ENCODE results near the gene PRKCZ.

The PRKCZ gene

GRCh38 chr1:2210084-2210653 is 160.0 kb downstream of the PRKCZ start:
- no peak for TF ChIP-seq CTCF (conservative IDR thresholded peaks at IDR 0.05; ENCODE audit: low read depth, low read length)
- no peak for DNase-seq (ENCODE audit: low read depth)
- H3K4me3 ChIP-seq (ENCODE audit: low read depth, low read length) = no peak overlapping the region

GRCh38 chr1:2210786-2211185 is 160.6 kb downstream of the PRKCZ start:
- no peak for TF ChIP-seq CTCF (conservative IDR thresholded peaks at IDR 0.05; ENCODE audit: low read depth, low read length)
- no peak overlapping the region for H3K4me3 ChIP-seq (ENCODE audit: low read depth, low read length)
- DNase-seq (ENCODE audit: low read depth) = no peak

- peak overlapping the region; percentile 42 for H3K4me3 ChIP-seq (ENCODE audit: low read depth, low read length)
- no peak for DNase-seq (ENCODE audit: low read depth)
- TF ChIP-seq CTCF (conservative IDR thresholded peaks at IDR 0.05; ENCODE audit: low read depth, low read length) = no peak
Measured at GRCh38 chr1:2212274-2212531, 162.0 kb downstream of the PRKCZ start.

- DNase-seq (ENCODE audit: low read depth) = peak; percentile 98
- peak; percentile 28 for TF ChIP-seq CTCF (conservative IDR thresholded peaks at IDR 0.05; ENCODE audit: low read depth, low read length)
- H3K4me3 ChIP-seq (ENCODE audit: low read depth, low read length) = peak overlapping the region; percentile 46
Measured at GRCh38 chr1:2212532-2213491, 162.6 kb downstream of the PRKCZ start.

GRCh38 chr1:2213576-2214505 is 163.6 kb downstream of the PRKCZ start:
- DNase-seq (ENCODE audit: low read depth) = peak; percentile 86
- no peak for TF ChIP-seq CTCF (conservative IDR thresholded peaks at IDR 0.05; ENCODE audit: low read depth, low read length)
- no peak overlapping the region for H3K4me3 ChIP-seq (ENCODE audit: low read depth, low read length)

GRCh38 chr1:2214541-2215241 is 164.5 kb downstream of the PRKCZ start:
- H3K4me3 ChIP-seq (ENCODE audit: low read depth, low read length) = no peak overlapping the region

More at GRCh38 chr1:2214541-2215241, 164.5 kb downstream of the PRKCZ start:
- TF ChIP-seq CTCF (conservative IDR thresholded peaks at IDR 0.05; ENCODE audit: low read depth, low read length) = no peak
- no peak for DNase-seq (ENCODE audit: low read depth)

All from choroid plexus epithelial cell (primary cell).